ENCODE results near the gene UAP1L1.
A peak's percentile ranks its signal among the peaks of the same experiment; 100 is the strongest.
"Not testable (repeated sequence)": the region's sequence is repeated elsewhere in the genome, so short reads cannot be mapped to it uniquely, and the experiment has no call there.

The UAP1L1 gene

DNA sequence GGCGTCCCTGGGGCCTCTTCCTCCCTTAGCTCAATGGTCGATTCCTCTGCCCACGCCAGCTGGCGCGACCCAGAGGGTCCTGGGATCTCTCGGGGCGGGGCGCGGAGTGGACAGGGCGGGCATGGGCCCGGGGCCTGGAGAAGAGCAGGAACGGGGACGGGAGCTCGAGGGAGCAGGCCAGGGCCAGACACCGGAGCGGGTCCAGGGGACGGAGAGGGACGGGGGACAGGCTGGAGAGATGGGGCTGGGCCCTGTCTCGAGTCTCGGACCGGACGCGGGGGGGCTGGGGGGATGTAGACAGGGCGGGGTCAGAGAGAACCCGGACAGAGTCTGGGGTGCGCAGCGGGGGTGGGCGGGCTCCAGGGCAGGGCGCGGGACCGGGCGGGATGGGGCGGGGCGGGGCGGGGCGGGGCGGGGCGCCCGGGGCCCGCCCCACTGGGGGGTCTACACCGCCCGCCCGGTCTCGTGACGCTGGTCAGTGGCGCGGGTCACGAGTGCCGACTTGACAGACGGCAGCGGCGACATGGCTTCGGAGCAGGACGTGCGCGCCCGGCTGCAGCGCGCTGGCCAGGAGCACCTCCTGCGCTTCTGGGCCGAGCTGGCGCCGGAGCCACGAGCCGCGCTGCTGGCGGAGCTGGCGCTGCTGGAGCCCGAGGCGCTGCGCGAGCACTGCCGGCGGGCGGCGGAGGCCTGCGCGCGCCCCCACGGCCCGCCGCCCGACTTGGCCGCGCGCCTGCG is at the start of gene UAP1L1:
Gene UAP1L1 (plus strand): TSS at position 508 of the 738 bp plus-strand sequence. CDS start 16 bp downstream, at position 524.
- peak; percentile 74 for DNase-seq (ENCODE audit: low read depth)

- DNase-seq (ENCODE audit: low read depth) = peak; percentile 57
Measured at GRCh38 chr9:137028263-137029057, 48.9 kb upstream of the UAP1L1 start.

GRCh38 chr9:137029058-137029936 is 48.0 kb upstream of the UAP1L1 start:
- DNase-seq (ENCODE audit: low read depth) = peak; percentile 75

- no peak for DNase-seq (ENCODE audit: low read depth)
Measured at GRCh38 chr9:137030006-137030405, 47.3 kb upstream of the UAP1L1 start.

DNA sequence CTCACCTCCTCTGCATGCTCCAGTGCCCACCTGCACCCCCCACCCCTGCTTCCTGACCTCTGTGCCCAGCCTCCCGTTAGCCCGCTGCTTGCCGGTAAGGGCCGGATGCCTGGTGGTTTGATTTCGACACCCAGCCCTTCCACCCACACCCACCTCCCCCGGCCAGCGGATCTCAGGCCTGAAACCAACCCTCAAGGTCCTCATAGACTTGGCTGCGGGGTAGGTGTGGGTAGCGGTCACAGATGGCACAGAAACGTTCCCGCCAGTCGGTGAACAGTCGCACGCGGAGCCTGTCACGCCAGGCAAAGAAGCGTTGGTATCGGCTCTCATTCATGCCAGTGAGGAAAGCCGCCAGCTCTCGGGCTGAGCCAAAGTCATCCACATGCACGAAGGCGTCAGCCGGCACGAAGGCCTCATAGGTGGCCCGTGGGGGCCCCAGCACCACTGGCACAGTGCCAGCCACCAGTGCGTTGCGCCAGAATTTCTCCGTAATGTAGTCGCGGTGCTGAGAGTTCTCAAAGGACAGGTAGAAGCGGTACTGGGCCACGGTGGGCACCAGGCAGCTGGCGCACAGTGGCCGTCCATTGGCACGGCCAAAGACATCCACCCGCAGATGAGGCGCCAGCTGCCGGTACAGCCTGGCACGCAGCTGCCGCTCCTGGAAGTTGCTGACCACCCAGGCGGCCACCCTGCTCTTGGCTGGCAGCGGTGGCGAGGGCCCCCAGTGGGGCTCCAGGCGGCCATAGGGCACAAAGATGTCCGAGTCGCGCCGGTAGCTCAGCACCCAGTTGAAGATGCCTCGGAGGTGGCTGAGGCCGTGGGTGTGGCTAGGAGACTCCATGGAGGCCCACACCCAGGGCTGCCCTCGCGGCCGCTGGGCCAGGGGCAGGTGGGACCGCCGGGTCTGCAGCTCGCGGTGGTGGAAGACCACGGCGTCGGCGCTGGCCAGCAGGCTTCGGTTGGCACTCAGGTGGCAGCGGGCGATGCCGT is 46.5 kb upstream of the UAP1L1 start:
- DNase-seq (ENCODE audit: low read depth) = no peak

GRCh38 chr9:137031904-137032640 is 45.2 kb upstream of the UAP1L1 start, which contains the start of gene FUT7:
Gene FUT7 (minus strand): TSS chr9:137032088. CDS start chr9:137031991, 97 bp downstream.
- DNase-seq (ENCODE audit: low read depth) = no peak

DNA sequence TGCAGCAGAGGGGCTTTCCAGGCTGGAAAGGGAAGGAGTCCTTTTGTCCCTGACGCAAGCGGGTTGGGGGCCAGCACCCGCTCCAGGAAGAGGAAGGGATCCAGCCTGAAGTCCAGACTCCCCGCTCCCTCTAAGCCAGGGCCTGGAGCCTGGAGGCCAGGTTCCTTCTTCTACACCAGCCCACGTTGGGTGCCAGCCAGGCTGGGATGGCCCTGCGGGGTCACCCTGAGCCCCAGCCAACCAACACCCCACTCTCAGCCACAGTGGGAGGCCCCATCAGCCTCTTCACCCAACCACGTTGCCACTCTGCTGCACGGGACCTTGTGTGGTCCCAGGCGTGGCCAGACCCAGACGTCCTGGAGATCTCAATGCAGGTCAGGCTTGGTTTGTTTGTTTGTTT is 44.5 kb upstream of the UAP1L1 start:
- no peak for DNase-seq (ENCODE audit: low read depth)

DNA sequence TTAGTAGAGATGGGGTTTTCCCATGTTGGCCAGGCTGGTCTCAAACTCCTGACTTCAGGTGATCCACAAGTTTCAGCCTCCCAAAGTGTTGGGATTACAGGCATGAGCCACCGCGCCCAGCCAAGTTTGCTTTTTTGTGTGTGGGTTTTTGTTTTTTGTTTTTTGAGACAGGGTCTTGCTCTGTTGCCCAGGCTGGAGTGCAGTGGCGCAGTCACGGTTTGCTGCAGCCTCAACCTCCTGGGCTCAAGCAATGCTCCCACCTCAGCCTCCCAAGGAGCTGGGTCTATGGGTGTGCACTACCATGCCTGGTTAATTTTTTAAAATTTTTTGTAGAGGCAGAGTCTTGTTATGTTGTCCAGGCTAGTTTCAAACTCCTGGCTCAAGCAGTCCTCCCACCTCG is 43.8 kb upstream of the UAP1L1 start:
- not testable (repeated sequence) for DNase-seq (ENCODE audit: low read depth)

DNA sequence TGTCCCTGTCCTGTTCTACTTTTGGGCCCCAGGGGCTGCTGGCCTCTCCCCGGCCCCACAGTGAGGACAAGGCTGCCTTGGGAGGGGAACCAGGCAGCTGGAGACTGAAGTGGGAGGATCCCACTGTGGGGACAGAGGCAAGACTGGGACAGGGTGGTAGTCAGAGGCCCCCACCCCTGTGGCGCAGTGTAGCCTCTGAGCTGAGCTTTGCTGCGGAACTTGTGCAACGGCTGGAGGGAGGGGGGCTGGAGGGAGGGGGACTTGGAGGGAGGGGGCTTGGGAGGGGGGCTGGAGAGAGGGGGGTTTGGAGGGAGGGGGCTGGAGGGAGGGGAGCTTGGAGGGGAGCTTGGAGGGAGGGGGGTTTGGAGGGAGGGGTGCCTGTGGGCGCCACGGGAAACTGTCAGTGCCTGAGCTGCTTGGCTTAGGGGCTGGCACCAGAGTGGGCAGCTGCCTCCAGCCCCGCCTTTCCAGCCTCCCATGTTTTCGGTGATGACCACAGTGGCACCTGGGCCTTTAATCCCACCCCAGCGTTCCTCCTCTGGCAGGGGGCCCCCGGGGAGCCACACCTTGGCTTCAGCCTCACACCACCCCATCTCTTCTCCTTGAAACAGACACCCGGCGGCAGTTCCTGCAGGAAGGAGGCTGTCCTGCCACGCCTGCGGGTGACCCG is 43.1 kb upstream of the UAP1L1 start:
- DNase-seq (ENCODE audit: low read depth) = no peak

DNA sequence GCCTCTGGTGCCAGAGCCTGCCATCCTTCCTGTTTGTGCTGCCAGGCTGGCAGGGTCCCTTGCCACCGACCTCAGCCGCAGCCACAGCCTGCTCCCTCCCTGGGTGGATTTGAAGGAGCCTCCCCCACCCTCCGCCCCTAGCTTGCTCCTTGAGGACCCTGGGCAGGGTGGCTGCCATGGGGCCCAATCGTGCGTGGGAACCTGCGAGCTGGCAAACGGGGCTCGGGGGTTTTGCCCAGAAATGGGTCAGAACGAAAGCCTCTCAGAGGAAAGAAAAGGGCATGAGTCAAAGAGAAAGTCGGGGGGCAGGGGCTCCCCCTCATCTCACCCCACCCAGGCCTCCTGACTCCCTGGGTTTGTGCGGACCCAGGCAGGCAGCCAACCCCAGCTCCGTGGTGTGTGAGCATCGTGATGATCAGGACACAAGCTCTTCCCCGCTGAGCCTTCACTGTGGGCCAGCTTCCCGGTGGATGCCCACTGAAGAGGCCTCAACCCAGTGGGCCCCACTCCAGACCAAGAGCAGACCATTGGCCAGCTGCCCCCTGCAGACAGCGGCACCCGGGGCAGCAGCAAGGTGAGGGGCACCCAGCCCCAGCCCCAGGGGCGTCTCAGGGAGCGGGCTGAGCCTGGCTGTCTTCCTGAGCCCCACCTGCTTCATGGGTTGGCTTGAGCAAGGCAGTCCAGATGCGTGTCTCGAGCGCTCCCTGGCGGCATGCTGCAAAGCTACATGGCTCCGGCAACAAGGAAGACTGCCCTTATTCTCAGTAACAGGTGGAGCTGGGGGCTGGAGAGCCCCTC is 42.4 kb upstream of the UAP1L1 start:
- DNase-seq (ENCODE audit: low read depth) = peak; percentile 84

- DNase-seq (ENCODE audit: low read depth) = no peak
Measured at GRCh38 chr9:137035507-137035834, 41.8 kb upstream of the UAP1L1 start.

GRCh38 chr9:137035937-137036336 is 41.4 kb upstream of the UAP1L1 start:
- DNase-seq (ENCODE audit: low read depth) = no peak

GRCh38 chr9:137037035-137037434 is 40.3 kb upstream of the UAP1L1 start:
- DNase-seq (ENCODE audit: low read depth) = no peak

- DNase-seq (ENCODE audit: low read depth) = no peak
Measured at GRCh38 chr9:137037483-137037882, 39.8 kb upstream of the UAP1L1 start.

DNA sequence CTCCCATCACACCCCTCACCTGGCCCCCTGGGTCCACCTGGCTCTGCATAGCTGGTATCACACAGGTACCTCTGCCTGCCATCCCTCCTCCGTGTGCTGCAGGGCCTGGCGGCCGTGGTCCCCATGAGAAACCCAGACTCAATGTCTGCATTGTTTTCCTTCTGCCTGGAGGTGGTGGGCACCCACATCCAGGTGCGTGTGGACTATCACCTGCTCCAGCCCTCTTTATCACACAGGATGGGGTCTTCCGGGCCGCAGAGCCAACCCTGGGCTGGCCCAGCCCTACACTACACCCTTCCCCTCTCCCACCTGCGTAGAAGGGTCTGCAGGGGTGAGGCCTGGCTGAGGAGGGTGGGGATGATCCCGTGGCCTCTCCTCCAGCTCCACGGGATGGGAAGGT is 38.4 kb upstream of the UAP1L1 start:
- no peak for DNase-seq (ENCODE audit: low read depth)

GRCh38 chr9:137039611-137040366 is 37.5 kb upstream of the UAP1L1 start:
- no peak for DNase-seq (ENCODE audit: low read depth)

GRCh38 chr9:137040568-137040967 is 36.7 kb upstream of the UAP1L1 start:
- no peak for DNase-seq (ENCODE audit: low read depth)

DNA sequence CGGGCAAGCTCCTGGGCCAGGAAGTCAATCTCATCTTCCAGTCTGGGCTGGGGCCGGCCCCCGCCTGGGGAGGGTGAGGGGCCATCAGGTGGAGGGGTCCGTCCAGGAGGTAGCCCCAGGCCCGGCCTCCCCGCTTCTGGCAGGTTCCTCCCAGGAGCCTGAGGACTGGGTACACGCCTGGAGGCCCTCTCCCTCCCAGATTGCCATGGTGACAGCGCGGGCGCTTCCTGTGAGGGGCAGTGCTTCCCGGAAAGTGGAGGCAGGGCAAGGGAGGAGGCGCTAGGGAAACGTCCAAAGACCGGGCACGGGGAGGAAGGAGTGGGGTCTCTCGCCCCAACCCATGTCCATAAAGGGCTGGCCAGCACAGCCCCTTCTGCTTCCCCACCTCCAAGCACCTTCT is 36.2 kb upstream of the UAP1L1 start:
- no peak for DNase-seq (ENCODE audit: low read depth)

All from ELR (cell line).